HL-60 (cell line): ENCODE measurements around the gene PCNX4.

Experiments used
- DNase-seq, 2 experiments: peaks; one replicate each; pipeline ENCODE4 v3.0.0-alpha.2; 2010 to 2020; ENCODE audit warnings: low read depth in 1 of 2, low spot score in 1 of 2
- H3K27ac ChIP-seq: fragments of 250-450 bp; sonication (Bioruptor Pico); replicated peaks from 2 replicates; pipeline ENCODE4 v1.5.1; 2020; ENCODE audit warnings: mild to moderate bottlenecking, moderate library complexity
- H3K27me3 ChIP-seq: fragments of 250-450 bp; sonication (Bioruptor Pico); 2 replicates; pipeline ENCODE4 v1.5.1; 2021; ENCODE audit warnings: mild to moderate bottlenecking, moderate library complexity; ENCODE audit not compliant: insufficient read depth, poor library complexity, severe bottlenecking
- H3K4me3 ChIP-seq: replicated peaks from 2 replicates; pipeline ENCODE4 v1.5.1; 2011; ENCODE audit warnings: mild to moderate bottlenecking, control low read depth, low read length; ENCODE audit not compliant: insufficient read depth
- GABPA ChIP-seq: IDR thresholded peaks from 2 replicates; pipeline ENCODE4 v1.6.1; 2012; ENCODE audit warnings: low read depth
- POLR2AphosphoS5 ChIP-seq: IDR thresholded peaks from 2 replicates; pipeline ENCODE4 v1.6.1; 2012; ENCODE audit warnings: low read depth
- SPI1 ChIP-seq: IDR thresholded peaks from 2 replicates; pipeline ENCODE4 v1.6.1; 2012; ENCODE audit warnings: low read depth, mild to moderate bottlenecking, borderline replicate concordance
- TF ChIP-seq, protein P1 (sequence below): IDR thresholded peaks from one replicate; pipeline ENCODE4 v1.5.1; 2011; ENCODE audit warnings: low read length, control low read depth, inconsistent platforms; ENCODE audit not compliant: insufficient read depth
- TF ChIP-seq, protein P2 (sequence below): IDR thresholded peaks from 2 replicates; pipeline ENCODE4 v1.6.1; 2012; ENCODE audit warnings: low read depth; ENCODE audit not compliant: insufficient replicate concordance

Gene PCNX4

GRCh38 chr14:60163693-60164092, 72.0 kb downstream of the PCNX4 start:
- no peak for DNase-seq
- Histone ChIP-seq H3K27ac (peak overlapping the region; percentile 89), H3K4me3 (peak overlapping the region; percentile 91), H3K27me3 (no peaks in the 10 kb centered on the region)
- TF ChIP-seq POLR2AphosphoS5 (no peak), GABPA (no peak), SPI1 (no peak)
- TF ChIP-seq, protein P1, sequence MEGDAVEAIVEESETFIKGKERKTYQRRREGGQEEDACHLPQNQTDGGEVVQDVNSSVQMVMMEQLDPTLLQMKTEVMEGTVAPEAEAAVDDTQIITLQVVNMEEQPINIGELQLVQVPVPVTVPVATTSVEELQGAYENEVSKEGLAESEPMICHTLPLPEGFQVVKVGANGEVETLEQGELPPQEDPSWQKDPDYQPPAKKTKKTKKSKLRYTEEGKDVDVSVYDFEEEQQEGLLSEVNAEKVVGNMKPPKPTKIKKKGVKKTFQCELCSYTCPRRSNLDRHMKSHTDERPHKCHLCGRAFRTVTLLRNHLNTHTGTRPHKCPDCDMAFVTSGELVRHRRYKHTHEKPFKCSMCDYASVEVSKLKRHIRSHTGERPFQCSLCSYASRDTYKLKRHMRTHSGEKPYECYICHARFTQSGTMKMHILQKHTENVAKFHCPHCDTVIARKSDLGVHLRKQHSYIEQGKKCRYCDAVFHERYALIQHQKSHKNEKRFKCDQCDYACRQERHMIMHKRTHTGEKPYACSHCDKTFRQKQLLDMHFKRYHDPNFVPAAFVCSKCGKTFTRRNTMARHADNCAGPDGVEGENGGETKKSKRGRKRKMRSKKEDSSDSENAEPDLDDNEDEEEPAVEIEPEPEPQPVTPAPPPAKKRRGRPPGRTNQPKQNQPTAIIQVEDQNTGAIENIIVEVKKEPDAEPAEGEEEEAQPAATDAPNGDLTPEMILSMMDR = no peak
- TF ChIP-seq, protein P2, sequence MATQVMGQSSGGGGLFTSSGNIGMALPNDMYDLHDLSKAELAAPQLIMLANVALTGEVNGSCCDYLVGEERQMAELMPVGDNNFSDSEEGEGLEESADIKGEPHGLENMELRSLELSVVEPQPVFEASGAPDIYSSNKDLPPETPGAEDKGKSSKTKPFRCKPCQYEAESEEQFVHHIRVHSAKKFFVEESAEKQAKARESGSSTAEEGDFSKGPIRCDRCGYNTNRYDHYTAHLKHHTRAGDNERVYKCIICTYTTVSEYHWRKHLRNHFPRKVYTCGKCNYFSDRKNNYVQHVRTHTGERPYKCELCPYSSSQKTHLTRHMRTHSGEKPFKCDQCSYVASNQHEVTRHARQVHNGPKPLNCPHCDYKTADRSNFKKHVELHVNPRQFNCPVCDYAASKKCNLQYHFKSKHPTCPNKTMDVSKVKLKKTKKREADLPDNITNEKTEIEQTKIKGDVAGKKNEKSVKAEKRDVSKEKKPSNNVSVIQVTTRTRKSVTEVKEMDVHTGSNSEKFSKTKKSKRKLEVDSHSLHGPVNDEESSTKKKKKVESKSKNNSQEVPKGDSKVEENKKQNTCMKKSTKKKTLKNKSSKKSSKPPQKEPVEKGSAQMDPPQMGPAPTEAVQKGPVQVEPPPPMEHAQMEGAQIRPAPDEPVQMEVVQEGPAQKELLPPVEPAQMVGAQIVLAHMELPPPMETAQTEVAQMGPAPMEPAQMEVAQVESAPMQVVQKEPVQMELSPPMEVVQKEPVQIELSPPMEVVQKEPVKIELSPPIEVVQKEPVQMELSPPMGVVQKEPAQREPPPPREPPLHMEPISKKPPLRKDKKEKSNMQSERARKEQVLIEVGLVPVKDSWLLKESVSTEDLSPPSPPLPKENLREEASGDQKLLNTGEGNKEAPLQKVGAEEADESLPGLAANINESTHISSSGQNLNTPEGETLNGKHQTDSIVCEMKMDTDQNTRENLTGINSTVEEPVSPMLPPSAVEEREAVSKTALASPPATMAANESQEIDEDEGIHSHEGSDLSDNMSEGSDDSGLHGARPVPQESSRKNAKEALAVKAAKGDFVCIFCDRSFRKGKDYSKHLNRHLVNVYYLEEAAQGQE = no peak

GRCh38 chr14:60164404-60164711, 72.6 kb downstream of the PCNX4 start:
- DNase-seq = no peak
- Histone ChIP-seq H3K27ac (peak overlapping the region; percentile 89), H3K4me3 (peak overlapping the region; percentile 91), H3K27me3 (no peaks in the 10 kb centered on the region)
- TF ChIP-seq, protein P2 = no peak
- TF ChIP-seq POLR2AphosphoS5 (no peak; the same call in 1 of the 2 replicates), GABPA (no peak), SPI1 (no peak)
- TF ChIP-seq, protein P1 = no peak

GRCh38 chr14:60164712-60165546, 73.2 kb downstream of the PCNX4 start, which contains the start of gene DHRS7:
Gene DHRS7 (minus strand): TSS chr14:60165398. CDS start chr14:60165309, 89 bp downstream.
- no peaks in the 10 kb centered on the region for H3K27me3 ChIP-seq
- peak within 1 kb of the TSS; percentile 91 for H3K4me3 ChIP-seq

More at GRCh38 chr14:60164712-60165546, 73.2 kb downstream of the PCNX4 start, which contains the start of gene DHRS7:
- H3K27ac ChIP-seq = peak within 1 kb of the TSS; percentile 89
- TF ChIP-seq, protein P1 = no peak
- TF ChIP-seq POLR2AphosphoS5 (peak; percentile 81), SPI1 (peak; percentile 16; the same call in 1 of the 2 replicates), GABPA (no peak)
- TF ChIP-seq, protein P2 = peak; percentile 26
- DNase-seq = peak; percentile 57 to 85
